ENCODE data around the gene ARID3B. TPM values are rescaled to one million over a fixed set of nuclear protein-coding genes. Genes with fewer than 3 reads are reported as not detected.

The ARID3B gene
- polyA plus RNA-seq, 1 of the 3 experiments (the other 2 are of a cell fraction) = 3.0 TPM

GRCh38 chr15:74569731-74570070, 28.7 kb downstream of the ARID3B start:
- no peaks in the 10 kb centered on the region for H3K9me2 ChIP-seq
- H3K4me1 ChIP-seq (ENCODE audit: control insufficient read depth in 1 of 2, insufficient read depth in 2 of 2, low read depth in 1 of 2, low read length in 1 of 2) = peaks cover 4 to 39% of the 10 kb centered on the region in 2 experiments; a peak in 3 of 4 replicates
- 82% methylated on average over 4 of the region's 4 CpGs for WGBS (ENCODE audit: low lambda C conversion rate)
- H3K4me3 ChIP-seq (ENCODE audit: low read depth in 2 of 2, low read length in 1 of 2) = no peak overlapping the region
- H2AFZ ChIP-seq (ENCODE audit: low read depth) = no peak overlapping the region
- peaks cover 4 to 5% of the 10 kb centered on the region in 2 experiments for H3K36me3 ChIP-seq (replicated peaks in 1 of 2; ENCODE audit: control insufficient read depth in 1 of 2, insufficient read depth in 2 of 2, low read length in 1 of 2)
- H3K9ac ChIP-seq = no peak overlapping the region
- ChIA-PET POLR2A (interaction anchor here (1.3 to 1.6 kb wide), 2 partner anchors 11 to 24 kb away, joined by 5 to 6 read pairs; no protein-coding TSS in a partner anchor), CTCF (interaction anchor here (1.3 to 1.5 kb wide), 2 partner anchors 12 to 17 kb away, joined by 3 to 5 read pairs; no protein-coding TSS in a partner anchor)
- no peaks in the 10 kb centered on the region for H3K9me3 ChIP-seq
- no peaks in the 10 kb centered on the region for H4K20me1 ChIP-seq (ENCODE audit: insufficient read depth)
- H3K27ac ChIP-seq (ENCODE audit: low read depth in 2 of 2, low read length in 1 of 2) = peak overlapping the region in 1 of 2 experiments; percentile 91; a peak in 2 of 4 replicates
- H3F3A ChIP-seq (replicated peaks; ENCODE audit: insufficient read depth) = no peaks in the 10 kb centered on the region
- no peak for DNase-seq
- TF ChIP-seq RAD21 (IDR thresholded peaks at IDR 0.05; ENCODE audit: low read length) = no peak
- TF ChIP-seq POLR2AphosphoS5 (IDR thresholded peaks at IDR 0.05; ENCODE audit: low read depth, low read length) = no peak
- TF ChIP-seq, protein P1, sequence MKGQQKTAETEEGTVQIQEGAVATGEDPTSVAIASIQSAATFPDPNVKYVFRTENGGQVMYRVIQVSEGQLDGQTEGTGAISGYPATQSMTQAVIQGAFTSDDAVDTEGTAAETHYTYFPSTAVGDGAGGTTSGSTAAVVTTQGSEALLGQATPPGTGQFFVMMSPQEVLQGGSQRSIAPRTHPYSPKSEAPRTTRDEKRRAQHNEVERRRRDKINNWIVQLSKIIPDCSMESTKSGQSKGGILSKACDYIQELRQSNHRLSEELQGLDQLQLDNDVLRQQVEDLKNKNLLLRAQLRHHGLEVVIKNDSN (IDR thresholded peaks at IDR 0.05; ENCODE audit: borderline replicate concordance, low read depth) = no peak
- no peak for TF ChIP-seq JUND (IDR thresholded peaks at IDR 0.05)
- TF ChIP-seq, protein P2, sequence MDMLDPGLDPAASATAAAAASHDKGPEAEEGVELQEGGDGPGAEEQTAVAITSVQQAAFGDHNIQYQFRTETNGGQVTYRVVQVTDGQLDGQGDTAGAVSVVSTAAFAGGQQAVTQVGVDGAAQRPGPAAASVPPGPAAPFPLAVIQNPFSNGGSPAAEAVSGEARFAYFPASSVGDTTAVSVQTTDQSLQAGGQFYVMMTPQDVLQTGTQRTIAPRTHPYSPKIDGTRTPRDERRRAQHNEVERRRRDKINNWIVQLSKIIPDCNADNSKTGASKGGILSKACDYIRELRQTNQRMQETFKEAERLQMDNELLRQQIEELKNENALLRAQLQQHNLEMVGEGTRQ (IDR thresholded peaks at IDR 0.05; ENCODE audit: borderline replicate concordance, low read depth, low read length) = no peak
- no peak overlapping the region for H3K4me2 ChIP-seq
- H3K27me3 ChIP-seq (ENCODE audit: insufficient read depth) = no peaks in the 10 kb centered on the region
- H3K79me2 ChIP-seq (ENCODE audit: insufficient read depth) = no peaks in the 10 kb centered on the region

DNA sequence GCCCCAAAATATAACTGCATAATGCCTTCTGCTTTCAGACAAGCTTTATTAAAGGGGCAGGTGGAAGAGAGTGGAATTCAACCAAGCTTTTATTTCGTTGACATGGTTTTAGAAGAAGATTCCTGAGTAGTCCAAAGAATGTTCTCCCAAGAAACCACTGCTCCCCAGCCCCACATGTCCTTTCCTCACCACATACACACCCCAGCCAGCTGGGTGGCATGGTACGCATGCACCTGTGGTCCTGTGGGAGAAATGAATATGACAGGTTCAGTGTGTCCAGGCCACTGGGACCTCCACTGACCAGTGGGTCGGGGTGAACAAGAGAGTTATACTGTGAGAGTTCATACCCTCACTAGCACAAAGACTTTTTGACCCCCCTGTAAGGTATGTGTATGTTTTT, 30.2 kb downstream of the ARID3B start:
- ChIA-PET POLR2A (interaction anchor here (1.0 to 1.6 kb wide), 2 partner anchors 12 to 28 kb away, joined by 3 to 5 read pairs; no protein-coding TSS in a partner anchor), CTCF (interaction anchor here (1.3 to 2.1 kb wide), 6 partner anchors 9 to 61 kb away, joined by 3 to 12 read pairs (median 4); no protein-coding TSS in a partner anchor)
- Histone ChIP-seq H3K79me2 (ENCODE audit: insufficient read depth) (no peaks in the 10 kb centered on the region), H3K4me3 (ENCODE audit: low read depth in 2 of 2, low read length in 1 of 2) (no peak overlapping the region), H4K20me1 (ENCODE audit: insufficient read depth) (no peaks in the 10 kb centered on the region), H3K9me2 (no peaks in the 10 kb centered on the region), H2AFZ (ENCODE audit: low read depth) (no peak overlapping the region), H3K4me1 (ENCODE audit: control insufficient read depth in 1 of 2, insufficient read depth in 2 of 2, low read depth in 1 of 2, low read length in 1 of 2) (peaks cover 4 to 43% of the 10 kb centered on the region in 2 experiments; a peak in 3 of 4 replicates), H3F3A (replicated peaks; ENCODE audit: insufficient read depth) (no peaks in the 10 kb centered on the region), H3K27me3 (ENCODE audit: insufficient read depth) (no peaks in the 10 kb centered on the region), H3K9ac (no peak overlapping the region), H3K4me2 (no peak overlapping the region), H3K36me3 (replicated peaks in 1 of 2; ENCODE audit: control insufficient read depth in 1 of 2, insufficient read depth in 2 of 2, low read length in 1 of 2) (peaks cover 4 to 5% of the 10 kb centered on the region in 2 experiments), H3K27ac (ENCODE audit: low read depth in 2 of 2, low read length in 1 of 2) (peak overlapping the region in 1 of 2 experiments; percentile 91; a peak in 2 of 4 replicates), H3K9me3 (no peaks in the 10 kb centered on the region)
- no peak for DNase-seq
- TF ChIP-seq EZH2phosphoT487 (IDR thresholded peaks at IDR 0.05; ENCODE audit: borderline replicate concordance, low read depth) (no peak), CHD2 (IDR thresholded peaks at IDR 0.05; ENCODE audit: low read length, partially characterized antibody) (no peak), TCF12 (IDR thresholded peaks at IDR 0.05) (no peak)
- WGBS (ENCODE audit: low lambda C conversion rate) = 87% methylated on average over 2 of the region's 3 CpGs

GRCh38 chr15:74573987-74574386, 33.0 kb downstream of the ARID3B start:
- H3K9ac ChIP-seq = no peak overlapping the region
- H3K27me3 ChIP-seq (ENCODE audit: insufficient read depth) = no peaks in the 10 kb centered on the region
- no peaks in the 10 kb centered on the region for H3K9me2 ChIP-seq
- peaks cover 4 to 5% of the 10 kb centered on the region in 2 experiments for H3K36me3 ChIP-seq (replicated peaks in 1 of 2; ENCODE audit: control insufficient read depth in 1 of 2, insufficient read depth in 2 of 2, low read length in 1 of 2)
- H3K4me1 ChIP-seq (ENCODE audit: control insufficient read depth in 1 of 2, insufficient read depth in 2 of 2, low read depth in 1 of 2, low read length in 1 of 2) = peaks cover 4 to 32% of the 10 kb centered on the region in 2 experiments; a peak in 3 of 4 replicates
- DNase-seq = no peak
- 100% methylated on average over 4 of the region's 4 CpGs for WGBS (ENCODE audit: low lambda C conversion rate)
- no peaks in the 10 kb centered on the region for H3K79me2 ChIP-seq (ENCODE audit: insufficient read depth)
- H4K20me1 ChIP-seq (ENCODE audit: insufficient read depth) = no peaks in the 10 kb centered on the region
- H3K4me3 ChIP-seq (ENCODE audit: low read depth in 2 of 2, low read length in 1 of 2) = no peak overlapping the region
- H3K27ac ChIP-seq (ENCODE audit: low read depth in 2 of 2, low read length in 1 of 2) = no peak overlapping the region
- no peak overlapping the region for H2AFZ ChIP-seq (ENCODE audit: low read depth)
- H3K4me2 ChIP-seq = no peak overlapping the region
- H3F3A ChIP-seq (replicated peaks; ENCODE audit: insufficient read depth) = no peaks in the 10 kb centered on the region
- CTCF ChIA-PET = interaction anchor here (0.6 to 1.5 kb wide), 4 partner anchors 21 to 199 kb away, joined by 3 to 4 read pairs (median 3); no protein-coding TSS in a partner anchor
- H3K9me3 ChIP-seq = no peaks in the 10 kb centered on the region
- no peak for TF ChIP-seq EP300 (IDR thresholded peaks at IDR 0.05; ENCODE audit: borderline replicate concordance in 1 of 2, low read depth in 1 of 2, low read length in 1 of 2)
- POLR2A ChIA-PET = interaction anchor here (1.5 kb wide), 1 partner anchor 41 kb away, joined by 4 read pairs; the partner anchor contains the start of gene CLK3

Measured in SK-N-SH (cell line).